Endothelial cell of umbilical vein (primary cell): Measurements from ENCODE around the gene GJB2.

Experiments used
- CTCF ChIP-seq, 2 donors: IDR thresholded peaks; 1 replicate in 1 of 2; 2 replicates in 1 of 2; pipeline ENCODE4 v1.5.1; 2011; ENCODE audit warnings: low read length in 2 of 2, mild to moderate bottlenecking in 2 of 2, moderate library complexity in 2 of 2, control low read depth in 1 of 2, inconsistent platforms in 1 of 2, low read depth in 1 of 2; ENCODE audit not compliant: insufficient read depth in 1 of 2; ENCODE audit errors: extremely low read depth in 1 of 2
- EZH2 ChIP-seq: IDR thresholded peaks from 2 replicates; pipeline ENCODE4 v1.6.1; 2012; ENCODE audit warnings: borderline replicate concordance, low read depth, mild to moderate bottlenecking, moderate library complexity, low read length, inconsistent platforms; ENCODE audit not compliant: severe bottlenecking
- JUN ChIP-seq: IDR thresholded peaks from 2 replicates; pipeline ENCODE4 v1.6.1; 2011; ENCODE audit warnings: borderline replicate concordance, low read depth; ENCODE audit not compliant: insufficient read length, insufficient read depth
- MAX ChIP-seq: IDR thresholded peaks from 2 replicates; pipeline ENCODE4 v1.6.1; 2011; ENCODE audit not compliant: insufficient read depth, insufficient read length
- MYC ChIP-seq: IDR thresholded peaks from one replicate; pipeline ENCODE4 v1.6.1; 2011; ENCODE audit warnings: mild to moderate bottlenecking, low read depth, low read length
- POLR2A ChIP-seq: IDR thresholded peaks from 2 replicates; pipeline ENCODE4 v1.6.1; 2012; ENCODE audit warnings: low read depth, mild to moderate bottlenecking, control low read depth, low read length
- POLR2AphosphoS5 ChIP-seq: IDR thresholded peaks from 2 replicates; pipeline ENCODE4 v1.6.1; 2012; ENCODE audit warnings: low read depth, mild to moderate bottlenecking, control low read depth, low read length, moderate library complexity; ENCODE audit not compliant: insufficient read depth

GRCh38 chr13:20157151-20157796 is 35.5 kb downstream of the GJB2 start:
- TF ChIP-seq POLR2AphosphoS5 (no peak), MAX (no peak), EZH2 (no peak), CTCF (IDR thresholded peaks at IDR 0.05; ENCODE audit: extremely low read depth in 1 of 2, insufficient read depth in 1 of 2, low read depth in 1 of 2, low read length in 2 of 2) (no peak), POLR2A (no peak), JUN (no peak), MYC (no peak)
